Neutrophil (primary cell): ENCODE data around the gene ANKRD18A.
"Not testable (repeated sequence)": the region's sequence is repeated elsewhere in the genome, so short reads cannot be mapped to it uniquely, and the experiment has no call there.

Experiments
- H3K27ac ChIP-seq: fragments of 200-600 bp; sonication (generic); 2 replicates; pipeline ENCODE4 v1.5.1; 2016; ENCODE audit warnings: mild to moderate bottlenecking, moderate library complexity
- H3K27me3 ChIP-seq: fragments of 200-600 bp; sonication (generic); 2 replicates; pipeline ENCODE4 v1.6.0; 2016; ENCODE audit warnings: mild to moderate bottlenecking
- H3K36me3 ChIP-seq: fragments of 200-600 bp; sonication (generic); 2 replicates; pipeline ENCODE4 v1.5.1; 2017
- H3K4me1 ChIP-seq, 2 experiments: fragments of 200-600 bp in 1 of 2; sonication (generic) in 1 of 2; 1 replicate in 1 of 2; 2 replicates in 1 of 2; pipeline versions ENCODE4 v1.5.1 to v1.6.1; 2013 to 2016; ENCODE audit warnings: low read depth in 1 of 2, low read length in 1 of 2, mild to moderate bottlenecking in 1 of 2, moderate library complexity in 1 of 2; ENCODE audit not compliant: control insufficient read depth in 1 of 2, insufficient read depth in 1 of 2
- H3K4me3 ChIP-seq, 2 experiments: fragments of 200-600 bp in 1 of 2; sonication (generic) in 1 of 2; 1 replicate in 1 of 2; 2 replicates in 1 of 2; pipeline ENCODE4 v1.5.1; 2013 to 2016; ENCODE audit warnings: low read depth in 1 of 2, low read length in 1 of 2, mild to moderate bottlenecking in 1 of 2, moderate library complexity in 1 of 2
- H3K9me3 ChIP-seq: fragments of 200-600 bp; sonication (generic); 2 replicates; pipeline ENCODE4 v1.5.1; 2016
- TF ChIP-seq, protein P1 (sequence below): fragments of 200-600 bp; sonication (generic); IDR thresholded peaks from 2 replicates; pipeline ENCODE4 v1.5.1; 2016; ENCODE audit warnings: antibody characterized with exemption

Gene ANKRD18A

DNA sequence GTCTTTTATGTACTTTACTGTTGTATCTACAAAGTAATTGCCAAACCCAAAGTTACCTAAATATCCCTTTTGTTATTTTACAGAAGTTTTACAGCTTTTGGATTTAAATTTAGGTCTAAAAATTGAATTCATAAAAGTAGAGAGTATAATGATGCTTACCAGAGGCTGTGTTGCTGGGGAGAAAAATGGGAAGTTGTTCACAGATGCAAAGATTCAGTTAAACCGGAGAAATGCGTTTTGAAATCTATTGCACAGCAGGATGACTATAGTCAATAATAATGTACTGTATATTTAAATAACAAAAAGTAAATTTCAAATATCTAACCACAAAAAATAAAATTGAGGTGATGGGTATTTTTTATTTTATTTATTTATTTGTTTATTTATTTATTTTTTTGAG is 2.6 kb upstream of the ANKRD18A start:
- Histone ChIP-seq H3K9me3 (no peaks in the 10 kb centered on the region), H3K27me3 (peaks cover 23% of the 10 kb centered on the region), H3K4me3 (peak overlapping the region in 1 of 2 experiments; percentile 77), H3K36me3 (no peaks in the 10 kb centered on the region), H3K27ac (no peak overlapping the region), H3K4me1 (peaks cover 28 to 47% of the 10 kb centered on the region in 2 experiments)
- TF ChIP-seq, protein P1, sequence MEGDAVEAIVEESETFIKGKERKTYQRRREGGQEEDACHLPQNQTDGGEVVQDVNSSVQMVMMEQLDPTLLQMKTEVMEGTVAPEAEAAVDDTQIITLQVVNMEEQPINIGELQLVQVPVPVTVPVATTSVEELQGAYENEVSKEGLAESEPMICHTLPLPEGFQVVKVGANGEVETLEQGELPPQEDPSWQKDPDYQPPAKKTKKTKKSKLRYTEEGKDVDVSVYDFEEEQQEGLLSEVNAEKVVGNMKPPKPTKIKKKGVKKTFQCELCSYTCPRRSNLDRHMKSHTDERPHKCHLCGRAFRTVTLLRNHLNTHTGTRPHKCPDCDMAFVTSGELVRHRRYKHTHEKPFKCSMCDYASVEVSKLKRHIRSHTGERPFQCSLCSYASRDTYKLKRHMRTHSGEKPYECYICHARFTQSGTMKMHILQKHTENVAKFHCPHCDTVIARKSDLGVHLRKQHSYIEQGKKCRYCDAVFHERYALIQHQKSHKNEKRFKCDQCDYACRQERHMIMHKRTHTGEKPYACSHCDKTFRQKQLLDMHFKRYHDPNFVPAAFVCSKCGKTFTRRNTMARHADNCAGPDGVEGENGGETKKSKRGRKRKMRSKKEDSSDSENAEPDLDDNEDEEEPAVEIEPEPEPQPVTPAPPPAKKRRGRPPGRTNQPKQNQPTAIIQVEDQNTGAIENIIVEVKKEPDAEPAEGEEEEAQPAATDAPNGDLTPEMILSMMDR: no peak

- H3K36me3 ChIP-seq: no peaks in the 10 kb centered on the region
- no peaks in the 10 kb centered on the region for H3K9me3 ChIP-seq
- no peak overlapping the region for H3K27ac ChIP-seq
- TF ChIP-seq, protein P1: no peak
- peaks cover 23% of the 10 kb centered on the region for H3K27me3 ChIP-seq
- H3K4me3 ChIP-seq: peak overlapping the region; percentile 58 to 77
- peaks cover 28 to 47% of the 10 kb centered on the region in 2 experiments for H3K4me1 ChIP-seq
These were observed 1.9 kb upstream of the ANKRD18A start for GRCh38 chr9:38622288-38622674.

- H3K27ac ChIP-seq: no peak overlapping the region
- TF ChIP-seq, protein P1: no peak
- peaks cover 28 to 47% of the 10 kb centered on the region in 2 experiments for H3K4me1 ChIP-seq
- H3K36me3 ChIP-seq: no peaks in the 10 kb centered on the region
- H3K27me3 ChIP-seq: peaks cover 23% of the 10 kb centered on the region
- peak overlapping the region; percentile 58 to 77 for H3K4me3 ChIP-seq
- H3K9me3 ChIP-seq: no peaks in the 10 kb centered on the region
These were observed 1.3 kb upstream of the ANKRD18A start for GRCh38 chr9:38621434-38622287.

GRCh38 chr9:38619556-38620447 is 594 bp downstream of the ANKRD18A start:
- Histone ChIP-seq H3K4me3 (peak overlapping the region; percentile 58 to 77), H3K27ac (no peak overlapping the region), H3K9me3 (no peaks in the 10 kb centered on the region), H3K27me3 (peaks cover 23% of the 10 kb centered on the region), H3K4me1 (peaks cover 28 to 40% of the 10 kb centered on the region in 2 experiments), H3K36me3 (no peaks in the 10 kb centered on the region)
- TF ChIP-seq, protein P1: no peak

- peaks cover 16% of the 10 kb centered on the region for H3K36me3 ChIP-seq
- not testable (repeated sequence) for H3K4me3 ChIP-seq, H3K27me3 ChIP-seq, H3K27ac ChIP-seq, H3K9me3 ChIP-seq, H3K4me1 ChIP-seq
These were observed 22.2 kb downstream of the ANKRD18A start for GRCh38 chr9:38598029-38598745.

DNA sequence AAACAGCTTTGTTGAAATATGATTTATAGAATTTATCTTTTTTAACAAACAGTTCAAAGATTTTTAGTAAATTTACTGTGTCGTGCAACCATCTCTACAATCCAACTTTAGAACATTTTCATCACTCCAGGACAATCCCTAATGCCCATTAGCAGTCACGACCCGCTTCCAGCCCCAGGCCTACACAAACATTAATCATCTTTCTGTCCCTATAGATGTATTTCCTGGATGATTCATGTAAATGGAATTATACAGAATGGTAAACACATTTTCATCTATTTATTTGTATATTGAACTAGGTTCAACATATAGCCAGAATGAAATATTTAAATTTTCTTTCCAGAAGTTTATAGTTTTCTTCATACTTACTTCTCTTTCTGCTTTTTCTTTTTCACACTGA is 25.3 kb downstream of the ANKRD18A start:
- H3K27me3 ChIP-seq, H3K4me3 ChIP-seq, H3K27ac ChIP-seq: not testable (repeated sequence)

DNA sequence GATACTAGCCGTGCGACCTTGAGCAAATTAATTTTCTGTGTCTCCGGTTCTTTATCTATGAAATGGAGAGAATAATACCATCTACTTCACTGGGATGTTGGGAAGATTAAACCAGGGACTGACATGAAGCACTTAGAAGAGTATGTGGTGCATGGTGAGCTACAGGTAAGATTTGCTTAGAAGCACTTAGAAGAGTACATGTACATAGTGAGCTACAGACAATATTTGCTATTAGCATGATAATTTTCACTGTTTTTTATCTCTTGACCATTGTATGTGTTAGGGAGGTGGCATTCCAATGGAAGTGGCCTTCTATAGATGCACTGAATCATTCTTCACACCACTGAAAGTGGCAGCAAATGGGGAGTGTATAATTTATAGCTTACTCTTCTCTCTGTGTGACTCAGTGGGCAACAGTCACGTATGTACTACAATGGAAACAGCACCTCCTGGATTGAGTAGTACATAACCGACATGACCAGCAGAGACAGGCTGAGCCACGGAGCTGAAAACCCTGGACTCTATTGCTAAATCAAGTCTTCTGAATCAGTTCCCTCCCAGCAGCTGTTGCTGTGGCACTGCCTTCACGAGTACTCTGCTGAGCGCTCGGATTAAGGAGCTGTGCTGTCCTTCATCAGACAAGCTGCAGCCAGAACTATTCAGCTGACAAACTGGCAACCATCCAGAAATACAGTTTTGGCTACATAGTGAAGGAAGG is 28.9 kb downstream of the ANKRD18A start:
- not testable (repeated sequence) for H3K27ac ChIP-seq, H3K4me3 ChIP-seq, H3K9me3 ChIP-seq, H3K27me3 ChIP-seq, H3K36me3 ChIP-seq, H3K4me1 ChIP-seq

More for the DNA sequence above, 25.3 kb downstream of the ANKRD18A start:
- H3K4me1 ChIP-seq, H3K36me3 ChIP-seq, H3K9me3 ChIP-seq: not testable (repeated sequence)

- H3K27ac ChIP-seq, H3K4me1 ChIP-seq, H3K9me3 ChIP-seq: not testable (repeated sequence)
These were observed 36.6 kb downstream of the ANKRD18A start for GRCh38 chr9:38583765-38584164.

More at GRCh38 chr9:38583765-38584164, 36.6 kb downstream of the ANKRD18A start:
- H3K27me3 ChIP-seq, H3K36me3 ChIP-seq, H3K4me3 ChIP-seq: not testable (repeated sequence)
